ENCODE measurements around the gene MVB12B.

GRCh38 chr9:126543490-126543889, 216.9 kb downstream of the MVB12B start:
- no peak for TF ChIP-seq CTCF (IDR thresholded peaks at IDR 0.05)
- no peak for TF ChIP-seq POLR2A (IDR thresholded peaks at IDR 0.05)
- no peak for TF ChIP-seq POLR2AphosphoS5 (IDR thresholded peaks at IDR 0.05)
- no peak for TF ChIP-seq EP300 (IDR thresholded peaks at IDR 0.05; ENCODE audit: low read depth)
